BLaER1 (cell line): Measurements from ENCODE around the gene C11orf21.
A peak's percentile ranks its signal among the peaks of the same experiment; 100 is the strongest.

Source experiments
- H3K27ac ChIP-seq: shearing (Covaris generic); formaldehyde crosslinking; 2 replicates; pipeline ENCODE4 v1.8.1; 2022
- H3K27me3 ChIP-seq: shearing (Covaris generic); formaldehyde crosslinking; 2 replicates; pipeline ENCODE4 v1.8.1; 2022
- H3K36me3 ChIP-seq: shearing (Covaris generic); formaldehyde crosslinking; 2 replicates; pipeline ENCODE4 v1.8.1; 2022
- H3K4me1 ChIP-seq: shearing (Covaris generic); formaldehyde crosslinking; 2 replicates; pipeline ENCODE4 v1.8.1; 2022
- H3K4me2 ChIP-seq: shearing (Covaris generic); formaldehyde crosslinking; 2 replicates; pipeline ENCODE4 v1.8.1; 2022
- H3K4me3 ChIP-seq: shearing (Covaris generic); formaldehyde crosslinking; 2 replicates; pipeline ENCODE4 v1.8.1; 2022
- H3K9ac ChIP-seq: shearing (Covaris generic); formaldehyde crosslinking; 2 replicates; pipeline ENCODE4 v1.8.1; 2022
- H3K9me3 ChIP-seq: shearing (Covaris generic); formaldehyde crosslinking; 2 replicates; pipeline ENCODE4 v1.8.1; 2022
- H4K20me1 ChIP-seq: shearing (Covaris generic); formaldehyde crosslinking; 2 replicates; pipeline ENCODE4 v1.8.1; 2022
- Cebpa-rat ChIP-seq: shearing (Covaris generic); IDR thresholded peaks from 2 replicates; pipeline ENCODE4 v1.8.1; 2022

C11orf21 gene

DNA sequence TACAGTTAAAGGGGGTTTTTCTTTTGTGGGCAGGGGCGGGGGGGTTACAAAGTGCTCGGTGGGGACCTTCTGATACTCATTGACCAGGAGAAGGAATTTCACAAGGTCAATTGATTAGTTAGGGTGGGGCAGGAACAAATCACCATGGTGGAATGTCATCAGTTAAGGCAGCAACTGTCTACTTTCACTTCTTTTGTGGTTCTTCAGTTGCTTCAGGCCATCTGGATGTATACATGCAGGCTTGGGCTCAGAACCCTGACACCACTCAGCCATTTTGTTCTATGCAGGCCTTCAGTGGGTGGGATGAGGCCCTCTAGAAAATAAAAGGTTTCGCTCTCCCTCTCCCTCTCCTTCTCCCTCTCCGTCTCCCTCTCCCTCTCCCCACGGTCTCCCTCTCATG lies 29.7 kb upstream of the C11orf21 start:
- Histone ChIP-seq H3K4me1 (peaks cover 7% of the 10 kb centered on the region), H3K9me3 (peaks cover 25% of the 10 kb centered on the region), H3K9ac (no peak overlapping the region), H3K36me3 (no peaks in the 10 kb centered on the region), H4K20me1 (no peaks in the 10 kb centered on the region), H3K27me3 (no peaks in the 10 kb centered on the region), H3K4me3 (no peak overlapping the region), H3K4me2 (no peak overlapping the region), H3K27ac (no peak overlapping the region)
- no peak for TF ChIP-seq Cebpa-rat

DNA sequence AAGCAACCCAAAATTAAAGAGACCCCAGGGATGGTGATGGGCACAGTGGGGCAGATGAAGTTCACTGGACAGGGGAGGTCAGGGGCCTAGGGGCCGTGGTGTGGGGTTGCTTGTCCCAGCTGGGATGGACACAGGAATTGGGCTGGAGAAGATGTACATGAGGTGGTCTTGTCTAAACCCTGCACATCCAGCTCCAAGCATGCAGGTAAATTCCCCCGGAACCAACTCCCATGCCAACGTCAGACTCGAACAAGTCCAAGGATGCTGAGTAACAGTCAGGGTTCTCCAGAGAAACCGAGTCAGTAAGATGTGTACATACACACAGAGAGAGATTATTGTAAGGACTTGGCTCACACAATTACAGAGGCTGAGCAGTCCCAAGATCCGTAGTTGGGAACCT lies 29.0 kb upstream of the C11orf21 start:
- H3K4me3 ChIP-seq, result no peak overlapping the region
- no peaks in the 10 kb centered on the region for H3K36me3 ChIP-seq
- no peak for TF ChIP-seq Cebpa-rat
- H4K20me1 ChIP-seq, result no peaks in the 10 kb centered on the region
- H3K27ac ChIP-seq, result no peak overlapping the region
- H3K27me3 ChIP-seq, result no peaks in the 10 kb centered on the region
- H3K4me1 ChIP-seq, result peaks cover 7% of the 10 kb centered on the region
- H3K4me2 ChIP-seq, result no peak overlapping the region
- no peak overlapping the region for H3K9ac ChIP-seq
- peaks cover 25% of the 10 kb centered on the region for H3K9me3 ChIP-seq

DNA sequence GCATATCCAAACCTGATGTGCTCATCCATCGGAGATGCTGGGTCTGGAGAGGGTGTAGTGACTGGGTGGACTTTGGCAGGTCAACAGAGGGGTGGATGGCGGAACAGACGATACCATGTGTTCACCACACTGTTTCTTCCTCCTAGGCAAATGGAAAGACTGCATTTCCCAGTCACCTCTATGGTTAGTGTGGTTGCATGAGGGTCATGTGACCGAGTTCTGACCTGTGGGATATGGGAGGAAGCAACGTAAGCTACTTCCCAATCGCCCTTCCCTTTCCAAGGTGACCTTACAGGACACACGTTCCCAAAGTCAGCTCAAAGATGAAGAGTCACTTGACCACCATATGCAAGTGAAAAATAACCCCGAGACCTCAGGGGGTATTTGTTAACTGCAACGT lies 27.8 kb upstream of the C11orf21 start:
- TF ChIP-seq Cebpa-rat, result no peak
- peaks cover 25% of the 10 kb centered on the region for H3K9me3 ChIP-seq
- H3K4me1 ChIP-seq, result peaks cover 7% of the 10 kb centered on the region
- no peak overlapping the region for H3K9ac ChIP-seq
- H3K36me3 ChIP-seq, result no peaks in the 10 kb centered on the region
- H4K20me1 ChIP-seq, result no peaks in the 10 kb centered on the region
- H3K27me3 ChIP-seq, result no peaks in the 10 kb centered on the region
- no peak overlapping the region for H3K4me3 ChIP-seq
- 0 out of 2 replicates have a peak overlapping the region, but pooled peaks have one; percentile 14 for H3K4me2 ChIP-seq
- no peak overlapping the region for H3K27ac ChIP-seq

DNA sequence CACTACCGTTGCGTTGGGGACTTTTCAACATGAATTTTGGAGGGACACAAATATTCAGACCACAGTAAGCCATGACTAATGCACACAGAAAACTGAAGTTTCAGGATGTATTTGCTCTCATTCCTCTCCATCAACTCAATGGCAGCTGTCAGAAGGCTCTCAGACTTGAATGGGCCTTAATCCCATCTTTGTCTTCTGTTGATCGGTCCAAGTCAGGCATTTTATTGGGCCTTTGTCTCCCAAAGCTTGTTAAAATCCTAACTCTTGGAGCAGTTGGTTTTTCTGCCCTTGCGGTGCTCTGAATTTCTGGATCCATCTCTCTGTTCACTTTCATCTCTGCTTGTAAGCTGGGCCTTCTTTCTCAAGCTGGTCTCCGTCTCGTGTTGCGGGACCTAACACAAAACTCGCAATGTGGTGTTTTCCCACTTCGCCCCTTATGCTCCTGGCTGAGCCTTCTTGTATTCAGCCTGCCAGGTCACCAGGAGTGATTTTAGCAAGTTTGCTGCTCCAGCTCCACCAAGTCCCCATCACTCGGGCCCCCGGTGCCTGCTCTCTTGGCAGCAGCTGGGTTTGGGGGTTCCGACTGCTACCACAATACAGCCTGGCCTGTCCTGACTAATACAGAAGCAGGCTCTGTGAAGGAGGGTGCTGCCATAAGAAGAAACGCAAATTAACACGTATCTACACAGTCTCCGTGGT lies 27.1 kb upstream of the C11orf21 start:
- Histone ChIP-seq H3K9me3 (peaks cover 25% of the 10 kb centered on the region), H4K20me1 (no peaks in the 10 kb centered on the region), H3K4me2 (peak overlapping the region; percentile 14; the same call in 1 of the 2 replicates), H3K4me1 (peaks cover 7% of the 10 kb centered on the region), H3K27me3 (no peaks in the 10 kb centered on the region), H3K9ac (no peak overlapping the region), H3K27ac (no peak overlapping the region), H3K36me3 (no peaks in the 10 kb centered on the region), H3K4me3 (no peak overlapping the region)
- TF ChIP-seq Cebpa-rat, result no peak

- Histone ChIP-seq H3K4me3 (no peak overlapping the region), H3K9ac (no peak overlapping the region), H3K4me1 (peaks cover 7% of the 10 kb centered on the region), H3K9me3 (peaks cover 27% of the 10 kb centered on the region), H4K20me1 (no peaks in the 10 kb centered on the region), H3K27me3 (no peaks in the 10 kb centered on the region), H3K27ac (no peak overlapping the region), H3K4me2 (no peak overlapping the region), H3K36me3 (no peaks in the 10 kb centered on the region)
- TF ChIP-seq Cebpa-rat, result no peak
Measured at GRCh38 chr11:2328021-2328420, 26.3 kb upstream of the C11orf21 start.

DNA sequence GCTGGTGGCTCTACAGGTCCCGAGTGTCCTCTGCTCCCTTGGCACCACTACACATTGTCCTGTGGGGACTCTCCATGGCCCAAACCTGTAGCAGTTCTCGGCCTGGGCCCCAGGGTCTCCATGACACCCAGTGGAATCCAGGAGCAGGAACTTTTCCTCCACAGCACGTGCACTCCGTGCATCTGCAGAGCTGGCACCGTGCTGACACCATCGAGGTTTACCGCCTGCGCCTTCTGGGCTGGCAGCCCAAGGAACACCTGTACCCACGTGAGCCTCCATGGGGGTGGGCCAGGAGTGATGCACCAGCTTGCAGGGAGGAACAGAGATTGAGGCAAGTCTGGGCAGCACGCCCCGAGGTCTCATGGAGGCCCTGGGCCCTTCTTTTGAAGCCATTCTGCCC lies 25.3 kb upstream of the C11orf21 start:
- Histone ChIP-seq H3K27me3 (no peaks in the 10 kb centered on the region), H3K9ac (no peak overlapping the region), H3K27ac (no peak overlapping the region), H4K20me1 (no peaks in the 10 kb centered on the region), H3K9me3 (peaks cover 30% of the 10 kb centered on the region), H3K4me2 (no peak overlapping the region), H3K4me3 (no peak overlapping the region), H3K36me3 (no peaks in the 10 kb centered on the region), H3K4me1 (peaks cover 7% of the 10 kb centered on the region)
- no peak for TF ChIP-seq Cebpa-rat

GRCh38 chr11:2325719-2326118 lies 24.0 kb upstream of the C11orf21 start:
- no peak for TF ChIP-seq Cebpa-rat
- Histone ChIP-seq H3K4me3 (no peak overlapping the region), H3K4me2 (no peak overlapping the region), H3K36me3 (no peaks in the 10 kb centered on the region), H3K9ac (no peak overlapping the region), H3K9me3 (peaks cover 19% of the 10 kb centered on the region), H4K20me1 (no peaks in the 10 kb centered on the region), H3K4me1 (peaks cover 10% of the 10 kb centered on the region), H3K27me3 (no peaks in the 10 kb centered on the region), H3K27ac (no peak overlapping the region)

DNA sequence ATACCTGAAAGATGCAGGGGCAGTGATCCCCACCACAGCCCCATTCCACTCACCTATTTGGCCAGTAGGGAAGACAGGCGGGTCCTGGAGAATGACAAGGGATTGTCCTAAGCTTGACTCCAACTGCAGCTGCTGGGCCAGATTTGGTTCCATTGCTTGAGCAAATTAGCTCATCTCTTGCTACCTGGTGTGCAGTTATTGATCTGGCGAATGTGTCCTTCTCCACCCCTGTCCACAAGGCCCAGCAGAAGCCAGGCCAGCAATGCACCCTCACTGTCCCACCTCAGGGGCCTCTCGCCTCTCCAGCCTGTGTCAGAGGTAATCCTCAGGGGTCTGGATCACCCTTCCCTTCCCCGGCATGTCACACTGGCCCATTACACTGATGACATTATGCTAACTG lies 23.4 kb upstream of the C11orf21 start:
- Histone ChIP-seq H3K4me3 (no peak overlapping the region), H3K9me3 (peaks cover 13% of the 10 kb centered on the region), H4K20me1 (no peaks in the 10 kb centered on the region), H3K27me3 (no peaks in the 10 kb centered on the region), H3K4me1 (peaks cover 16% of the 10 kb centered on the region), H3K4me2 (no peak overlapping the region), H3K36me3 (no peaks in the 10 kb centered on the region), H3K27ac (no peak overlapping the region), H3K9ac (no peak overlapping the region)
- no peak for TF ChIP-seq Cebpa-rat

DNA sequence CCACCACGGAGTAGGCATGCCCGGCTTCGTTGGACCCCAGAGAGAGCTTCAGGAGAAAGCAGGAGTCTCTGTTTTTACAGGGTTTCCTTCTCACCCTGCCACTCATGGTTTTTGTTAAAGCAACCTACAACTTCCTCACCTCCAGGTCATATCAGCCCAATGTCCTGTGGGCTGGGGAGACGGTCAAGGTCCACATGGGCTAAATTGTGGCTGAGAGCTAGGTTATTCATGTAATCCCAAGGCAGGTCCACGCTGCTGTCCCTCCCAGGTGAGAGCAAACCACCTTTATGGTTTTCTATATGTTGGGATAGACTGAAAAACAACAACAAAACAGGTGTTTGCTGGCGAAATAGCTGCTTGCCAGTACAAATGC lies 19.6 kb upstream of the C11orf21 start:
- H4K20me1 ChIP-seq, result no peaks in the 10 kb centered on the region
- no peaks in the 10 kb centered on the region for H3K36me3 ChIP-seq
- peaks cover 26% of the 10 kb centered on the region for H3K4me1 ChIP-seq
- H3K27ac ChIP-seq, result no peak overlapping the region
- no peaks in the 10 kb centered on the region for H3K27me3 ChIP-seq
- H3K9ac ChIP-seq, result no peak overlapping the region
- peaks cover 17% of the 10 kb centered on the region for H3K9me3 ChIP-seq
- H3K4me2 ChIP-seq, result no peak overlapping the region
- H3K4me3 ChIP-seq, result no peak overlapping the region
- no peak for TF ChIP-seq Cebpa-rat

DNA sequence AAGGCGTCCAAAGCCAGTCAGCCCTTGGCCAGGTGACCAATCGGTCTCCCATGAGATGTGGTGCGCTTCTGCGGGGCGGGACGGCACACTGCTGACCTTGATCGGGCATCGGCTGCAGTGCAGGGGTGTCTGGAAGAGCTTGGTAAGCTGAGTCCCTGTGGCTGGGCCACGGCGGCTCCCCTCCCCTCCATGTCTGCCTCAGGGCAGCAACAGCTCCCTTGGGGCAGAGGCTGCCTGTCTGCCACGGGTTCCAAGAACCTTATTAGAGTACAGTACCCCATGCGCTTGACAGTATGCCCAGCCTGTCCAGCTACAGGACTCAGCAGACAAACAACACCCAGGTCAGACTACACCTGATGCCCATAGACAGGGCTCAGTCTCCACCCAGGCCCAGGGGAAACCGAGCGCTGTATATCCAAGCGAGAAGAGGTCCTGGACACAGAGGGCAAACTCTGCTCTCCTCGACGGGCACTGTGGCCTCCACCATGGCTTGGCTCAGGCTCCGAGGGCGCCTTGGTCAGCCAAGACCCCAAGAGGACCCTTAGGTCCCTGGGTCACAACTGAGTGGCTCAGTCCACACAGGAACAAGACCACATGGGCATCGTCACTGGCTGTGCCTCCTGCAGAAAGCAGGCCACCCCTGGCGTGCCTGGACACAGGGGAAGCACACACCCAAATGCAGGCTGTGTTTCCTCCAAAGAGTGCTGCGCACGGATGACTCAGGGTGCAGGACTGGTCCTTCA lies 19.0 kb upstream of the C11orf21 start:
- Histone ChIP-seq H3K4me2 (peak overlapping the region; percentile 8; the same call in 1 of the 2 replicates), H4K20me1 (no peaks in the 10 kb centered on the region), H3K4me3 (no peak overlapping the region), H3K9me3 (peaks cover 17% of the 10 kb centered on the region), H3K36me3 (no peaks in the 10 kb centered on the region), H3K27me3 (no peaks in the 10 kb centered on the region), H3K9ac (no peak overlapping the region), H3K27ac (no peak overlapping the region), H3K4me1 (peaks cover 32% of the 10 kb centered on the region)
- no peak for TF ChIP-seq Cebpa-rat
